GM12878 (cell line): ENCODE data around the gene LHB. TPM values are rescaled to one million over a fixed set of nuclear protein-coding genes. Genes with fewer than 3 reads are reported as not detected.

Source experiments
- ATAC-seq: fragments of 200-7000 bp; cut with Tn5 transposase; 3 replicates; pipeline ENCODE4 v1.9.1; 2020; ENCODE audit warnings: mild to moderate bottlenecking, moderate library complexity
- BruUV-seq: library from RNA; stranded (reverse); fragments of 400-500 nt; replicated peaks from 2 replicates; lab custom pipeline; 2021; lab: Mats Ljungman, UMichigan
- CTCF ChIA-PET: fragments of 300-600 bp; sonication (Branson Sonifier 250); formaldehyde crosslinking; extraction: SDS; loops from one replicate; lab custom pipeline; 2021; ENCODE audit warnings: inconsistent platforms; lab: Yijun Ruan, JAX
- POLR2A ChIA-PET: fragments of 350-600 bp; formaldehyde crosslinking; extraction: SDS; loops from one replicate; lab custom pipeline; 2021; ENCODE audit warnings: inconsistent platforms; lab: Charles Lee
- RAD21 ChIA-PET: fragments of 300-600 bp; sonication (Branson Sonifier 250); formaldehyde crosslinking; loops from one replicate; lab custom pipeline; 2023; ENCODE audit warnings: antibody characterized with exemption; ENCODE audit not compliant: unreplicated experiment; lab: Charles Lee
- SMC1A ChIA-PET: fragments of 300-600 bp; sonication (Branson Sonifier 250); formaldehyde crosslinking; loops from one replicate; lab custom pipeline; 2023; ENCODE audit not compliant: unreplicated experiment, uncharacterized antibody; lab: Charles Lee
- DNase-seq: peaks from one replicate; pipeline ENCODE4 v3.0.0-alpha.2; 2011; ENCODE audit warnings: low read depth, low spot score
- FAIRE-seq: peaks from 3 replicates; lab custom pipeline; 2011; peaks lifted over from hg19 to GRCh38; lab: Jason Lieb, UNC
- H2AFZ ChIP-seq: 2 replicates; pipeline ENCODE4 v1.6.0; 2011; ENCODE audit warnings: low read depth, low read length, control low read depth; ENCODE audit not compliant: control insufficient read depth
- H3K27ac ChIP-seq: 2 replicates; pipeline ENCODE4 v1.5.1; 2011; ENCODE audit warnings: control low read depth; ENCODE audit not compliant: control insufficient read depth, insufficient read depth
- H3K27me3 ChIP-seq, 2 experiments: replicated peaks in 1 of 2; 2 replicates each; pipeline versions ENCODE4 v1.6.0 to v1.6.1; 2011; ENCODE audit warnings: low read length in 1 of 2; ENCODE audit not compliant: control insufficient read depth in 2 of 2, insufficient read depth in 2 of 2
- H3K36me3 ChIP-seq, 2 experiments: 2 replicates each; pipeline ENCODE4 v1.5.1; 2011; ENCODE audit warnings: low read length in 1 of 2; ENCODE audit not compliant: control insufficient read depth in 2 of 2, insufficient read depth in 2 of 2
- H3K4me1 ChIP-seq: 2 replicates; pipeline ENCODE4 v1.6.1; 2011; ENCODE audit warnings: mild to moderate bottlenecking, low read length, moderate library complexity, mixed read lengths; ENCODE audit not compliant: control insufficient read depth, insufficient read depth
- H3K4me2 ChIP-seq: 2 replicates; pipeline ENCODE4 v1.6.0; 2011; ENCODE audit warnings: control low read depth; ENCODE audit not compliant: control insufficient read depth, insufficient read depth
- H3K4me3 ChIP-seq: fragments of 200-600 bp; sonication (generic); 2 replicates; pipeline ENCODE4 v1.5.1; 2016
- H3K79me2 ChIP-seq: 2 replicates; pipeline ENCODE4 v1.6.0; 2011; ENCODE audit warnings: low read length; ENCODE audit not compliant: control insufficient read depth, insufficient read depth
- H3K9ac ChIP-seq: 2 replicates; pipeline ENCODE4 v1.8.0; 2011; ENCODE audit warnings: low read length, control low read depth, mixed read lengths; ENCODE audit not compliant: control insufficient read depth, insufficient read depth
- H3K9me3 ChIP-seq: replicated peaks from 3 replicates; pipeline ENCODE4 v1.5.1; 2011; ENCODE audit warnings: mild to moderate bottlenecking, low read length; ENCODE audit not compliant: control insufficient read depth, insufficient read depth
- H4K20me1 ChIP-seq: 2 replicates; pipeline ENCODE4 v1.6.0; 2011; ENCODE audit not compliant: control insufficient read depth, insufficient read depth
- E4F1 ChIP-seq: fragments of 450-650 bp; IDR thresholded peaks from 2 replicates; pipeline ENCODE4 v1.6.1; 2018; ENCODE audit warnings: borderline replicate concordance, mild to moderate bottlenecking; ENCODE audit not compliant: partially characterized antibody
- EED ChIP-seq: sonication (generic); IDR thresholded peaks from 2 replicates; pipeline ENCODE4 v1.6.1; 2016; ENCODE audit warnings: antibody characterized with exemption, low read depth
- NR2F1 ChIP-seq: fragments of 450-650 bp; conservative IDR thresholded peaks from 2 replicates; pipeline ENCODE4 v1.6.1; 2017; ENCODE audit warnings: mild to moderate bottlenecking
- PAX5 ChIP-seq: IDR thresholded peaks from 2 replicates; pipeline ENCODE4 v1.6.1; 2011; ENCODE audit warnings: low read depth, low read length, borderline replicate concordance
- PAX8 ChIP-seq: fragments of 450-650 bp; IDR thresholded peaks from 2 replicates; pipeline ENCODE4 v1.6.1; 2017; ENCODE audit warnings: mild to moderate bottlenecking, moderate library complexity
- PKNOX1 ChIP-seq: fragments of 450-650 bp; IDR thresholded peaks from 2 replicates; pipeline ENCODE4 v1.6.1; 2016; ENCODE audit warnings: mild to moderate bottlenecking
- SUZ12 ChIP-seq: fragments of 200-600 bp; sonication (generic); IDR thresholded peaks from one replicate; pipeline ENCODE4 v1.6.1; 2018; ENCODE audit warnings: antibody characterized with exemption, mild to moderate bottlenecking; ENCODE audit not compliant: unreplicated experiment
- WGBS: methylation state at CpG from one replicate; pipeline ENCODE4 v1.1.6; 2016; ENCODE audit warnings: low lambda C conversion rate; ENCODE audit not compliant: insufficient replicate concordance, insufficient coverage; ENCODE audit errors: missing lambda C conversion rate; 5-methylcytosine and 5-hydroxymethylcytosine counted together
- in situ Hi-C: fragments of 300-500 bp; cut with MboI; formaldehyde crosslinking; loops from 9 replicates; pipeline ENCODE4 v1.14.3; 2018; ENCODE audit warnings: mixed read lengths
- intact Hi-C: fragments of 100-400 bp; cut with micrococcal nuclease; formaldehyde crosslinking; loops from one replicate; pipeline ENCODE4 v1.14.2; 2022; ENCODE audit not compliant: unreplicated experiment
- polyA plus RNA-seq, 11 experiments: library from polyadenylated mRNA; depleted of rRNA in 4 of 11; unstranded in 6 of 11; stranded (reverse) in 5 of 11; fragments of >200 nt; fragmentation: Nextera tagmentation in 4 of 11; fragmentation: Illumina TruSeq in 1 of 11; extraction: Ambion mirVana in 4 of 11; extraction: Trizol in 1 of 11; gene quantifications; 1 replicate in 1 of 11; 2 replicates in 10 of 11; pipeline versions ENCODE4 v1.2.1 to v1.2.3, GENCODE V29; 2011 to 2016; ENCODE audit warnings: inconsistent platforms in 2 of 11, missing spikeins in 2 of 11, low read depth in 1 of 11
- total RNA-seq, 4 experiments: library from RNA; depleted of rRNA in 3 of 4; stranded (reverse); fragments of >200 nt in 3 of 4; fragmentation: Illumina TruSeq in 1 of 4; extraction: Trizol in 1 of 4; gene quantifications; 2 replicates each; pipeline versions ENCODE4 v1.2.1 to v1.2.3, GENCODE V29; 2013 to 2021

Gene LHB
- total and polyA plus RNA-seq, 10 of the 15 experiments (the other 5 are each of a cell fraction or from before 2014, with no cell fraction given) = 0.20 to 0.72 (median 0.46) TPM; not detected in 5

- TF ChIP-seq PAX5 = 0 out of 2 replicates have a peak, but pooled peaks have one; percentile 40
- TF ChIP-seq SUZ12 = no peak
- no peak for TF ChIP-seq EED
- peak; percentile 80 for TF ChIP-seq NR2F1
- TF ChIP-seq PAX8 = no peak
- TF ChIP-seq, all 136 proteins: peak for 4
These were observed 4.3 kb upstream of the LHB start (continued) for GRCh38 chr19:49020931-49021895.

- SMC1A ChIA-PET = no interaction called here
- H3K27ac ChIP-seq = no peak overlapping the region
- CTCF ChIA-PET = interaction anchor here (1.8 to 3.1 kb wide), 2 partner anchors 22 to 78 kb away, joined by 5 to 14 read pairs; no protein-coding TSS in a partner anchor
- FAIRE-seq (no peak), DNase-seq (no peak), ATAC-seq (no peak)
- POLR2A ChIA-PET = interaction anchor here (0.5 kb wide), 2 partner anchors 140 to 891 kb away, joined by 4 to 5 read pairs; no protein-coding TSS in a partner anchor
- H3K4me1 ChIP-seq = peaks cover 15% of the 10 kb centered on the region
- no peaks in the 10 kb centered on the region for H3K79me2 ChIP-seq
- no peak overlapping the region for H2AFZ ChIP-seq
- WGBS = 78% methylated on average over 11 of the region's 11 CpGs
- no peak overlapping the region for H3K4me2 ChIP-seq
- BruUV-seq = no TSS peak
- no peaks in the 10 kb centered on the region for H3K9me3 ChIP-seq
- no peak overlapping the region for H3K9ac ChIP-seq
- no peak overlapping the region for H3K4me3 ChIP-seq
- RAD21 ChIA-PET = no interaction called here
- peaks cover 0 to 2% of the 10 kb centered on the region in 2 experiments; a peak in 2 of 4 replicates for H3K36me3 ChIP-seq
- no peaks in the 10 kb centered on the region for H4K20me1 ChIP-seq
- TF ChIP-seq PKNOX1 (peak; percentile 18; the same call in 1 of the 2 replicates), E4F1 (no peak)
- in situ Hi-C loops (no loop called here), intact Hi-C loops (no loop called here)
- no peaks in the 10 kb centered on the region for H3K27me3 ChIP-seq
These were observed 3.5 kb upstream of the LHB start for GRCh38 chr19:49020342-49020741.
